Psoas muscle (tissue), 8 donors: ENCODE measurements around the gene PPP1R16B. TPM values are rescaled to one million over a fixed set of nuclear protein-coding genes. Genes with fewer than 3 reads are reported as not detected.

Experiments
- ATAC-seq, 4 donors: fragments of 200-7000 bp; cut with Tn5 transposase; one replicate each; pipeline ENCODE4 v1.9.1; 2020; ENCODE audit warnings: moderate library complexity in 3 of 4, mild to moderate bottlenecking in 2 of 4
- DNase-seq, 2 donors: peaks; one replicate each; pipeline ENCODE4 v3.0.0-alpha.2; 2020
- H3K27ac ChIP-seq: fragments of 200-600 bp; one replicate; pipeline ENCODE4 v1.8.0; 2022
- H3K27me3 ChIP-seq, 3 donors: fragments of 200-600 bp in 1 of 3; one replicate each; pipeline versions ENCODE4 v1.6.1 to v1.8.0; 2013 to 2022; ENCODE audit warnings: low read length in 2 of 3, mild to moderate bottlenecking in 2 of 3, moderate library complexity in 1 of 3; ENCODE audit not compliant: insufficient read depth in 3 of 3
- H3K36me3 ChIP-seq, 2 donors: fragments of 200-600 bp in 1 of 2; one replicate each; pipeline versions ENCODE4 v1.6.1 to v1.8.0; 2013 to 2022; ENCODE audit warnings: low read depth in 1 of 2, mild to moderate bottlenecking in 1 of 2, moderate library complexity in 1 of 2; ENCODE audit not compliant: insufficient read depth in 1 of 2
- H3K4me1 ChIP-seq: fragments of 200-600 bp; one replicate; pipeline ENCODE4 v1.8.0; 2022
- H3K4me3 ChIP-seq: fragments of 200-600 bp; one replicate; pipeline ENCODE4 v1.8.0; 2022; ENCODE audit warnings: mild to moderate bottlenecking
- H3K9me3 ChIP-seq: fragments of 200-600 bp; one replicate; pipeline ENCODE4 v1.8.0; 2022
- WGBS, 3 donors: extraction: QIAGEN DNeasy Blood & Tissue Kit; methylation state at CpG; one replicate each; pipeline versions ENCODE4 v1.1.6 to v1.1.7; 2013; 5-methylcytosine and 5-hydroxymethylcytosine counted together
- intact Hi-C, 2 donors: fragments of 100-400 bp; cut with DNase I; formaldehyde crosslinking; loops; one replicate each; pipeline versions ENCODE4 v1.11.0 to v1.14.2; 2022
- polyA plus RNA-seq, 3 donors: library from polyadenylated mRNA; stranded (reverse); fragments of 200-250 nt; gene quantifications; one replicate each; pipeline ENCODE4 v1.2.3, GENCODE V29; 2013
- total RNA-seq, 4 donors: library from RNA; stranded (reverse); fragmentation: NEBNext Ultra II Directional in 2 of 4; extraction: Animal tissue kit (Norgen Biotek cat#: 25700) in 2 of 4; gene quantifications; one replicate each; pipeline versions ENCODE4 v1.2.1 to v1.2.4, GENCODE V29; 2021 to 2023
- TF ChIP-seq, protein P1 (sequence below): fragments of 200-600 bp; IDR thresholded peaks from one replicate; pipeline ENCODE4 v1.8.0; 2022; ENCODE audit warnings: antibody characterized with exemption
- donor health status: healthy with polysubstance abuse.
- donor health status: DM: no; HTN: no; CAD: no; lungs with moderate emphysema.
- donor health status: Bipolar disorder and iron deficiency.
- donor health status: healthy.
- donor health status: DM: yes; HTN: yes; CAD: no.
- donor health status: DM: no; HTN: no; CAD: no.
- donor health status: DM: no; HTN: no; CAD: no.
- donor health status: DM: yes; HTN: yes; CAD: no.

Gene PPP1R16B
- total and polyA plus RNA-seq, 7 donors: 1.6 to 5.2 (median 4.1) TPM

DNA sequence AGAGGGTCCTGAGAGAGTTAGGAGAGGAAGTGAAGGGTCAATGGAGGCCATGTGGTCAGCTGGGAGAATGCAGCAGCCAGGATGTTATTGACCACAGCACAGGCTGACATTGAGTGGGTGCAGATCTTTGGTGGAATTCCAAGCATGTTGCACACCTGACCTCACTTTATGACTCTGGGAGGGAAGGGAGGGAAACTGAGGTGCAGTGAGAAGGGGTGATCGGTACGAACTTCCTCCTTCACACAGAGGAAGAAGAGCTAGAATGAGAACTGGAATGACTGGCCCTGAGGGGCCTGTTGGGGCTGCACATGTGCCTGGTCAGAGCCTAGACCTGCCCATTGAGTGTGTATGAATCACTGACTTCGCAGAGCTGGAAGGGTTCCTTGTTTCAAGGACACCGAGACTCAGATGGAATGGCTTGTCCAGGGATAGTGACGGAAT is 130.5 kb downstream of the PPP1R16B start:
- DNase-seq: no peak
- WGBS, 3 donors: 73 to 90% (median 85%) methylated on average over 5 of the region's 5 CpGs
- no peaks in the 10 kb centered on the region for H3K27me3 ChIP-seq
- TF ChIP-seq, protein P1, sequence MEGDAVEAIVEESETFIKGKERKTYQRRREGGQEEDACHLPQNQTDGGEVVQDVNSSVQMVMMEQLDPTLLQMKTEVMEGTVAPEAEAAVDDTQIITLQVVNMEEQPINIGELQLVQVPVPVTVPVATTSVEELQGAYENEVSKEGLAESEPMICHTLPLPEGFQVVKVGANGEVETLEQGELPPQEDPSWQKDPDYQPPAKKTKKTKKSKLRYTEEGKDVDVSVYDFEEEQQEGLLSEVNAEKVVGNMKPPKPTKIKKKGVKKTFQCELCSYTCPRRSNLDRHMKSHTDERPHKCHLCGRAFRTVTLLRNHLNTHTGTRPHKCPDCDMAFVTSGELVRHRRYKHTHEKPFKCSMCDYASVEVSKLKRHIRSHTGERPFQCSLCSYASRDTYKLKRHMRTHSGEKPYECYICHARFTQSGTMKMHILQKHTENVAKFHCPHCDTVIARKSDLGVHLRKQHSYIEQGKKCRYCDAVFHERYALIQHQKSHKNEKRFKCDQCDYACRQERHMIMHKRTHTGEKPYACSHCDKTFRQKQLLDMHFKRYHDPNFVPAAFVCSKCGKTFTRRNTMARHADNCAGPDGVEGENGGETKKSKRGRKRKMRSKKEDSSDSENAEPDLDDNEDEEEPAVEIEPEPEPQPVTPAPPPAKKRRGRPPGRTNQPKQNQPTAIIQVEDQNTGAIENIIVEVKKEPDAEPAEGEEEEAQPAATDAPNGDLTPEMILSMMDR: no peak
- H3K4me3 ChIP-seq: no peak overlapping the region
- H3K36me3 ChIP-seq: no peaks in the 10 kb centered on the region
- H3K27ac ChIP-seq: no peak overlapping the region
- no peaks in the 10 kb centered on the region for H3K4me1 ChIP-seq
- intact Hi-C loops: no loop called here
- ATAC-seq: no peak
- no peaks in the 10 kb centered on the region for H3K9me3 ChIP-seq

DNA sequence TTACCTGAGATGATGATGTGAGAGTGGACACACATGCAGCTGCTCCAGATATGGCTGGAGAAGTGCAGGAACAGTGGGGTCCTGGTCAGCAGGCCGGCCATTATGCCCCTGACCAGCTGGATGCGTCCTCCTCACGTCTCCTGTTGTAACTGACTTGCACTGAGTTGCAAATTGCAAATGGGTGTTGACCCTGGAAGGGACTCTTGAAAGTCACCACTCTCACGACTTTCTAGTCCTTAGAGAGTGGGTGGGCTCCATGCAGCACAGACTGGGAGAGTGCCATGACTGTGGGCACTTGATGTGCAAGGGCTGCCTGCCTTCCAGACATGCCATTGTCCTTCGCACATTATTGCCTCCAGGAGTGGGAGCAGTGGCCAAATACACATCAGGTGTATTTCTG is 131.5 kb downstream of the PPP1R16B start:
- intact Hi-C loops: no loop called here
- WGBS, 3 donors: 87 to 91% (median 88%) methylated on average over 5 of the region's 5 CpGs
- H3K27ac ChIP-seq: no peak overlapping the region

DNA sequence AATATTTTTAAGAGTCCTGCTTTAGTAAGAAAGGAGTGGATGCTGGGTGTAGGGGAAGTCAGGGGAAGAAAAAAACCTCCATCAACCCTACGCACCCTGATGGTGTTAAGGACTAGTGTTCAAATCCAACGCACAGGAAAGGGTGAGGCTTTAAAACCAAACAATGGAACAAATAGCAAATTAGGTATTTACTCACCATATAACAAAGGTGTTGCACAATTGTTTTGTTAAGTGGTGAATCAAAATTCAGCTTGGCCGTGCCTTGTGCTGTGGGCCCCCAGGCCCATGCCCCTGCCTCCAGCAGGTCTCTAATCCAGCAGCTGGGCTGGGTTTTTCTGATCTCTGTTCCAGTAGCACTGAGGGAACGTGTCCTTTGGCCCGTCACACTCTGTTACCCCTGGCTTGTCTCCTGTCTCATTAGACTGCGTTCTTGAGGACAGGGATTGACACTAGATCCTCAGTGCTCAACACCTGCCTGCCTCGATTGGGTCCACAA is 132.5 kb downstream of the PPP1R16B start:
- Histone ChIP-seq H3K27me3 (no peaks in the 10 kb centered on the region), H3K4me3 (no peak overlapping the region), H3K27ac (no peak overlapping the region), H3K4me1 (no peaks in the 10 kb centered on the region), H3K9me3 (no peaks in the 10 kb centered on the region), H3K36me3 (no peaks in the 10 kb centered on the region)
- DNase-seq (no peak), ATAC-seq (no peak)
- TF ChIP-seq, protein P1: no peak
- intact Hi-C loops: no loop called here
- 77 to 88% (median 78%) methylated on average over 7 of the region's 7 CpGs for WGBS, 3 donors

More for the DNA sequence above, 131.5 kb downstream of the PPP1R16B start:
- ATAC-seq (no peak), DNase-seq (no peak)
- no peaks in the 10 kb centered on the region for H3K27me3 ChIP-seq
- no peaks in the 10 kb centered on the region for H3K9me3 ChIP-seq
- no peak overlapping the region for H3K4me3 ChIP-seq
- no peaks in the 10 kb centered on the region for H3K36me3 ChIP-seq
- H3K4me1 ChIP-seq: no peaks in the 10 kb centered on the region
- TF ChIP-seq, protein P1: no peak

DNA sequence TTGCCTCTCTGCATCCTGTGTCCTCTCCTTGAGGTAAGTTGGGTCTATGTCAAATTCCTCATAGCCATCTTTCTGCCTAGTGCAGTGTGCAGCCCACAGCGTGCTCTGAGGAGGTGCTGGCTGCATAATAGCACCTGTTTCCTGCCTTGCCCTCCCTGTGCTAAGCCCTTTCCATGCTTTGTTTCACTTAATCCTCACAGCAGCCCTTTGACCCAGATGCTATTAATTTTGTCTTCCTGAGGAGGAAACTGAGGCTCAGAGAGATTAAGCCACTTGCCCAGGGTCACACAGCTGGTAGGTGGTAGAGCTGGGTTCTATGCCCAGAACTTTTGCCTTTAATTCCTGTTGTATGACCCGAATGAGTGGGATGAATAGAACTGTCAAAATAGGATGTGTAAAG is 134.2 kb downstream of the PPP1R16B start:
- Histone ChIP-seq H3K27me3 (no peaks in the 10 kb centered on the region), H3K36me3 (no peaks in the 10 kb centered on the region), H3K27ac (no peak overlapping the region), H3K9me3 (no peaks in the 10 kb centered on the region), H3K4me3 (no peak overlapping the region), H3K4me1 (no peaks in the 10 kb centered on the region)
- DNase-seq (no peak), ATAC-seq (no peak)
- TF ChIP-seq, protein P1: no peak
- intact Hi-C loops: no loop called here
- 73 to 83% (median 75%) methylated on average over 2 of the region's 2 CpGs for WGBS, 3 donors

DNA sequence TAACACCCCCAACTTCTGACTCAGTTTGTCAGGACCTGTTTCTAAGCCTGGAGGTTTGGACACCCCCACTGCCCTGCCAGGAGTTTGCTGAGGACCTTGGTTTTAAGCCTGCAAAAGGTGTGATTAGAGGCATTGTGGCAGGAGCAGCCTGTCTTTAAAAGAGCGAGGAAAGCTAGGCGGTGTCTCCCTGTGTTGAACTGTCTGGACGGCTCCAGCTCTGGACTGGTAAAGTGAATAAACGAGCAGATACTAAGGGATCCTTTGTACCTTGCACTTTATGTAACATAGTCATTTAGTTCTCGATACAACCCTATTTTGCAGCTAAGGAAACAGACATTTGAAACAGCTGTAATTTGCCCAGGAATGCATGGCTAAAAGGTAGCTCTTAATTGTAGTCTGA is 135.1 kb downstream of the PPP1R16B start:
- H3K9me3 ChIP-seq: no peaks in the 10 kb centered on the region
- DNase-seq: no peak
- no peaks in the 10 kb centered on the region for H3K4me1 ChIP-seq
- no peaks in the 10 kb centered on the region for H3K27me3 ChIP-seq
- H3K36me3 ChIP-seq: no peaks in the 10 kb centered on the region
- intact Hi-C loops: no loop called here
- WGBS, 3 donors: 90 to 91% (median 91%) methylated on average over 5 of the region's 5 CpGs
- no peak overlapping the region for H3K4me3 ChIP-seq
- TF ChIP-seq, protein P1: no peak
- no peak for ATAC-seq
- H3K27ac ChIP-seq: no peak overlapping the region
